Measurements from ENCODE around the gene NYNRIN.
"Not testable (repeated sequence)": the region's sequence is repeated elsewhere in the genome, so short reads cannot be mapped to it uniquely, and the experiment has no call there.

NYNRIN gene

DNA sequence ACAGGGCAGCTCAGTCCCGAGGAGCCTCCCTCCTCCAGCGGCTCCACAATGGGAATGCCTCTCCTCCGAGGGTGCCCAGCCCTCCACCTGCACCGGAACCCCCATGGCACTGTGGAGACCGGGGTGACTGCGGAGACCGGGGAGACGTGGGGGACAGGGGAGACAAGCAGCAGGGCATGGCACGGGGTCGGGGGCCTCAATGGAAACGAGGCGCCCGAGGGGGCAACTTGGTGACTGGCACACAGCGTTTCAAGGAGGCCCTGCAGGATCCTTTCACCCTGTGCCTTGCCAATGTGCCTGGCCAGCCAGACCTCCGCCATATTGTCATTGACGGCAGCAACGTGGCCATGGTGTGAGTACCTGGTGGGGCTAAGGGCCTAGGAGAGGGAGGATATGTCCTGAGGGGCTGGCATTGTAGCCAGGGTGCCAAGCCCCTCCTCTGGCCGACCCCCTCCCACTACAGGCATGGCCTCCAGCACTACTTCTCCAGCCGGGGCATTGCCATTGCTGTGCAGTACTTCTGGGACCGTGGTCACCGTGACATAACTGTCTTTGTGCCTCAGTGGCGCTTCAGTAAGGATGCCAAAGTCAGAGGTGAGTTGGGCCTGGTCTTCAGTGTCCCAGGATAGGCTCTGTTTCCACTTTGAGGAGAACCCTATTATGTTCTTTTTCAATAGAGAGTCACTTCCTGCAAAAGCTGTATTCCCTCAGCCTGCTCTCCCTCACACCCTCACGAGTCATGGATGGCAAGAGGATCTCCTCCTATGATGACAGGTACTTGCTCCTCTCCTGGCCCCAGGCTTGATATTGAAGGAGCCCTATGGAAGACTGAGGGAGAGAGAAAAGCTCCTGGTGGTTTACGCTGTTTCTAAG, 33.7 kb downstream of the NYNRIN start:
- no peak for DNase-seq

DNA sequence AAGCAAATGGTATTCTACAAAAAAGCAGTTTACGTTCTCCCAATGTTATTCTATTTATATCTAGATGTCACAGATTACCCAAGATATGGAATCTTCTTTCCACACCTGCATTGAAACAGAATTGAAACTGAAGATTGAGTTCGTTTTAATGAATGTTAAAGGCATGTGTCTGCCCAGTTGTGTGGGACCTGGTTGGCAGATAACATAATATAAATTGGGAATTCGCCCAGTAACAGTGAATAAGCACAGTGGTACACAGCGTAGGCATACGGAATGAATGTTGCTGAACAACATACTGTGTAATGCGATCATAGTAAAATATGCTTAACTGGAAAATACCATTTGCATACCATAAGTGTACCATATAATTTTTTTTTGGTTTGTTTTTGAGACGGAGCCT, 35.2 kb downstream of the NYNRIN start:
- DNase-seq: no peak

DNA sequence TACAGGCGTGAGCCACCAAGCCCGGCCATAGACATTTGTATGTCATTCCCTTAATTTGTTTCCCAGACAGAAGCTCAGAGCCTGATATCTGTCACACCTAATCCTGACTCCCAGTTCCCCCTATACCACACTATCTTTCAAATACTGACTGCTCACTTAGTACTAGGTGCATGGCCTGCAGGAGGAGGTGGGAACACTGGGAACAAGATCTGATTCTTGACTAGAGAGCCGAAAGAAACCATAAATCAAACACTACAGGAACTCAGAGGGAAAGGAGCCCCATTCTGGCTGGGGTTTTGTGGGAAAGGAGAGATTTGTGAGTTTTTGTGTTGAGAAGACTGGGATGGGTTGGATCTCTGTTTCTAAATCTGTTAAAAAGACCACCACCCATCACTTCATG, 35.9 kb downstream of the NYNRIN start:
- DNase-seq: no peak

DNA sequence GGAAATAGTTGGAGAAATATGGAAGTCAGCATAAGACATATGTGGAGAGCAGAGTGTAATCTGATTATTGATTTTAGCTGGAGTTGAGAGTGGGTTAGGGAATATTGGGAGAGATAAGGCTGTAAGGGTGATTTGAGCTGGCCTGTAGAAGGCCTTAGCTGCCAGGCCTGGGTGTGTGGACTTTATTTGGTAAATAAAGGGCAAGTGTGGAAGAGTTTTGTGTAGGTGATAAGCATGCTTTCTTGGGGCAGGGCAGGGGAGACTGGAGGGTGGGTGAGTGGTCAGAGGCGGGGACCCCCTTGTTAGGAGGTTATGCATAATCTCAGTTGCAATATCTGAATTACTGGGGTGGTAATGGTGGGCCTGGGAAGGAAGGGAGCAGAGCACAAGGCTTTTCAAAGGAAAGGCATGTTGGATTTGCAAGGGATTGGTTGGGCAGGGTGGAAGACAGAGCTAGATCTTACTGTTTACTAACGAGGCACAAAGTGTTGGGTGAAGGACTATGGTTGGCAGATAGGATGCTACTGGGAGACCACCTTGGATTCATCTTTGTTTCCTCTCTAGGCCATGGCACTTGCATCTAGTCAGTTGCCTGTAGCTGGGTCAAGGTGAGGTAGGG, 36.5 kb downstream of the NYNRIN start:
- no peak for DNase-seq

DNA sequence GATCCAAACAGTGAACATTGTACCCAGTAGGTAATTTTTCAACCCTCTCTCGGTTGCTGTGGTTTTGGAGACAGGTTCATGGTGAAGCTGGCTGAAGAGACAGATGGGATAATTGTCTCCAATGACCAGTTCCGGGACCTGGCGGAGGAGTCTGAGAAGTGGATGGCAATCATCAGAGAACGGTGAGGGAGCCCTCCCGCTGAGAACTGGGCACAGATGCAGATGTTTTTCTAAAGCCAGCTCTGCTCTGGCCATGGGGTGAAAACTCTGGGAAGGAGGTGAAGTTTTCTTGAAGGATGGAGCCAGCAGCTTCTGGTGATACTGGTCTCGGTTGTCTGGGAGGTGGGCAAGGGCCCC, 37.2 kb downstream of the NYNRIN start:
- no peak for DNase-seq

DNA sequence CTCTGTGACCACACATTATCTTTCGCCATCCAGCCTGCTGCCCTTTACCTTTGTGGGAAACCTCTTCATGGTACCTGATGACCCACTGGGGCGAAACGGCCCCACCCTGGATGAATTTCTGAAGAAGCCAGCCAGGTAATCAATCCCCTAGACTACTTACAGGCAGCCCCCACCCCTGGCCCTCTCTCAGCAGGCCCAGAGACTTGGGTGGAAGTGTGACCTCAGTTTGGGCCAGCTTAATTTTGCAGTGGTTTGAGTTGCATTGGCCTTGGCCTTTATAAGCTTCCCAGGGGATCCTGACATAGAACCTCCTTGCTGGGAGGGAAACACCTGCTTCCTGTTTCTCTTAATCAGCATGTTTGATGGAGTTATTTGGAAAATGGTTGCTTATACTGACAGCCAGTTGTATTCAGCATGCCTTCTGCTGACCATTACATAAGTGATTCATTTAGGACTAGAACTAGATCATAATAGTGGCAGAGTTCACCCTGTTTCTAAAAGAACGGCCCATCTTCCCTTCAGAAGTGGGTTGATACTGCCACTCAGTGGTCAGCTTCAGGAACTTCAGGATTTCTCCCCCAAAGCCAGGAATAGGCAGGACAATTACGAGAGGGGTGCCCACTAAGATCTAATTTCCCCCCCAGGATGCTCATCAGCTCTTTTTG, 37.7 kb downstream of the NYNRIN start:
- DNase-seq: peak; percentile 51

DNA sequence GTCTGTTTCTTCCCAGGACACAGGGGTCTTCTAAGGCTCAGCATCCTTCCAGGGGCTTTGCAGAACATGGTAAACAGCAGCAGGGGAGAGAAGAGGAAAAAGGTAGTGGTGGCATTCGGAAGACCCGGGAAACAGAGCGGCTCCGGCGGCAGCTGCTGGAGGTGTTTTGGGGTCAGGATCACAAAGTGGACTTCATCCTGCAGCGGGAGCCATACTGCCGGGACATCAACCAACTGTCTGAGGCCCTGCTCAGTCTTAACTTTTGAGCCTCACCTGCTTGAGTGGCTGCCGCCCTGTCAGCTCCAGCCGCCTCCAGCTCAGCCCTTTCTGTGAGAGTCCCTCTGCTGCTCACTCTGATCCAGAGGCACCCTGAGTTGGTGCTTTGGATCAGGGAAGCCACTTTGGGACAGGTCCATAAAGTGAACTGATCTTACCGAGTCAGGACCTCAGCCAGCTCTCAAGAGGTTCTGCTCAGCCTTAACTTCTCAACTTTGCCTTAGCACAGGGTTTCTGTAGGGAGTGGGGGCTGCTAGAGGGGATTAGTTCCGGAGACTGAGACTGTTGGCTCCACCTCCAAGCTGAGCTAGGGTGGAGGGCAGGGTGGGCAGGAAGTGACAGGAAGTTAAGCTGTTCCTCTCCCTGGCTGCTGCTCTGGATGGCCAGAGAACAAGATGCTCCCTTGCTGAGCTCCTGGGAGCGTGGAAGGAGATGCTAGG, 38.4 kb downstream of the NYNRIN start:
- DNase-seq: no peak

DNA sequence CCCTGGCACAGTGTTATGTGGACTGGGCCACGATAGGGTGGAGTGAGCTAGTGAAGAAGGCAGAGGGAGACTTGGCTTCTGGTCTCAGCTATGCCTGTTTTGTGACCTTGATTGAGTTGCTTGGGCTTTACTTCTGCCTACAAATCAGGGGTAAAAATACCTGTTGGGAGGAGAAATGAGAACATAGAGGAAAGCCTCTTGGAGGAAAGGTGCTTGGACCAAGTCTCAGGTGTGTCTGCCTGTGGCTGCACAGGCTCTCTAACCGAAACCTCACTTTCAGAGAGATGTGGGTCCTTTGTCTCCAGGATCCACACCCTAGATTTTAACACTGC, 38.9 kb downstream of the NYNRIN start:
- DNase-seq: no peak

DNA sequence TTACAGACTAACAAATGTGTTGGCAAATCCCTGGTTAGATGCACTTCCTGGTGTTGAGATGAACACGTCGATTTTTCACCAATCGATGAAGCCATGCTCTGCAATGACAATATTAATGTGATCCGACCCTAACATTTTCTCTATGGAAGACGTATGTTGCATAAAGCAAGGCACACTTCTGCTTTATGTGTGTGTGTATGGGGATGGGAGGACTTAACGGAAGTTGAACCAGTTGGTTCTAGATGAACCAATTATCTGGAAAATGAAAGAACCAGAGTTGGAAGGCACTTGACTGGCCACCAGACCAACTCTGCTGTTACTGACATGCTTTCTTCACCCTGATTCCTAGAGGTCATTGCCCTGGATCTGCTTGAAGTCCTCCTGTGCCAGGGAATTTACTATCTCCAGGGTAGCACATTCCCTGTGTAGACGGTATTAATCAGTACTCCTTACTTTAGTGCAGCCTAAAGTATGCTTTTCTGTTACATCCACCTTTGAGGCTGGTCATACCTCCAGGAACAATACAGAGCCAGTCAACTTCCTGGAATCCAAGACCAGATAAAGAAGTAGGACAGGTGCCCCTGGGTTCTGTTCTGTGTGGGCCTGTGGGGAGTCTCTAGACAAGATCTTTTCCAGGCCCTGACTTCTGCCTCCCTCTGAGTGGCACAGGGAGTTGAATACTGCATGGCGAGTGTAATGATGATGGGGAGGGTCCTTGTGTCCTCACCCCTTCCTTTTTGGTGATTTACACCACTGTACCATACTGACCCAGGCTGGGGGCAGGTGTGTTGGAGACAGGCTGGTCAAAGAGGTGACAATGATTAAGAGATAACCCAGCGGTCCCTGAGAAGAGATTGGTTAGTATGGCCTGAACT, 39.7 kb downstream of the NYNRIN start:
- no peak for DNase-seq

DNA sequence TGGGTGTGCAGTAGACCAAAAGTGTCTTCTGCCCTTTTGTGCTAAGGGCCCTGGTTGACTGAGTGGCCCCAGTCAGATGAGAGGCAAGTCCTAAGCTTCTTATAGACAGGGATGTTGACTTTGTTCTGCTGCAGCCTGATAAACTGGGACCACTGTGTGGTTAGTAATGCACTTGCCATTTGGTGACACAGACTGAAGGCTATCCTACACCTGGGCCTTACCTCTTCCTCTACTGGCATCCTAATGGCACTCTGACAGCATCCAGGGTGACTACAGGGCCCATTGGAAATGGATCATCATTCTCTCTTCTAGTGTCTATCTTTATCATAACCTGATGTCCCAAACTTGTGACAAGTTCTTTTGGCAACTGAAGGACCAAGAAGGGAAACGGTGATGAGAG, 40.5 kb downstream of the NYNRIN start:
- DNase-seq: no peak

DNA sequence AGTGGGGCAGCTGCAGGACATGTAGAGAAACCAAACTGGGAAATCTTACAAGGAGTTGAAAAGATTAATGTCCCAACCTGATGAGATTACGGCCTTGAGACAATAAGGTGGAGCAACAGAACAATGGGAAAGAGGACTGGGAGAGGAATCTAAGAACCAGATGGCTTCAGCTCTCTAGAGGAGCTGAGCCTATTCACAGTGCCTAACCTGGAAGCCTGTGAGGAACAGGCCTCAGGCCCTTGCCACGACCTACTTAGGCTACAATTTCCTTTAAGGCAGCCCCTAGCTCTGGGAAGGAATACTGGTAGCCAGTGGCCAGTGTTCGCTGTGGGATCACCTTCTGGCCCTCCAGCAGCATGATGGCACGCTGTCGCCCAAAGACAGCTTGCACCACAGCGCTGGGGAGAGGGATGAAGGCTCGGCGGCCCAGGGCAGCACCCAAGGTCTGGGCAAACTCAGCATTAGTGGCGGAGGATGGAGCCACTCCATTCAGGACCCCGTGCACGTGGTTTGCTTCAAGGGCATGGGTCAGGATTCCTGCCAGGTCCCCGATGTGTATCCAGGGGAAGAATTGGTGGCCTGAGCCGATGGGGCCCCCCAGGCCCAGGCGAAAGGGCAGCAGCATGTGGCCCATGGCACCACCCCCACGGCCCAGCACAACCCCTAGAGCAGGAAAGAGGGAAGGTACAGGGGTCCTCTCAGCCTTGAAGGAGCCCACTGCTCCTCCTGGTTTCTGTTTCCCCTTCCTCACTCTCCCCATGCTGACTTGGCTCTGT, 41.2 kb downstream of the NYNRIN start:
- DNase-seq: no peak

DNA sequence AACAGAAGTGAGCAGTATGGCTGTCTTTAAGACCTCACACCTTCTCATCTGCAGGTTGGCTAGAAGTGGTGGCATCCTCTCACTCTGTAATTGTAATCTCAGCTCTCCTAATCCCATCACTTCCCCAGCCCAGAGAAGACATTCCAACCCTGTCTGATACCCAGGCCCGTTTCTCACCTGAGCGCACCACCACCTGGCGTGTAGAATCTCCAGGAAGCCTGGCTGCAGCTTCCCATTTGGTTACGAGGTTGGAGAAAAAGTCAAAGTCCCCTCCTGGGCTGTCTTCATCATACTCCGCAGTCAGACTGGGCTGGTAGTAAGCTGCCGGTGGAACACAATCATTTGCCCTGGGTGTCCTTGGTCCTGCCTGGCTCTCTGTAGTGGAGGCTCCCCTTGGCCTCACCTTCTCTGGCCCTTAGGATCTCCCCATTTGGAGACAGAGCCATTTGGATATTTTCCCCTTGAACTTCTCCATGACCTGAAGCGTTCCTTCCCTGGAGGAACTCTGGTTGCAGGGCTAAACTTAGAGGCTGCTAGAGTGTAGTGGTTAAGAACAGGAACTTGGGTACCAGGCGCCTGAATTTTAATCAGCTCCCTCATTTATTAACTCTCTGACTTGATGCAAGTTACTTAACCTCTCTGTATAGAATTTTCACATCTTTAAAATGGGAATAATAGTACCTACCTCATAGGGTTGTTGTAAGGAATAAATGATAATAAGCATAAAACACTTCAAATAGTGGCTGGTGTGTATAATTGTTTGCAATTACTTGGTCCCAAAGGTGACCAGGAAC, 42.0 kb downstream of the NYNRIN start:
- no peak for DNase-seq

DNA sequence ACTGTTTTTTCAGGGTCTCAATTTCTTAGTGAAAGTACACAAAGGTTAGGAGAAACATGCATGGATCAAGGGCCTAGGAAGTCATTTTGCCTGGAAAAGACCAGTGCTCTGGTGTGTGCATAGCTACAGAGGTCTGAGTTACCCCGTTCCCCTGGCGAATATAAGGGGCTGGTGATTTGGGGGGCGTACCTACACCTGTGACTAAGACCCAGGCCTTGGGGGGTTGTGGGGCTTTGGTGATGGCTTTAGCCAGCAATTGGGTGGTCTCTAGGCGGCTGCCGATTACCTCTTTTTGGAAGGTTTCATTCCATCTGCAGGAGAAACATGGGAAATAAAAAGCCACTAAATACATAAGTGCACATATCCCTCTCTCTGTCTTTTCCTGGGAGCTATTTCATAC, 42.7 kb downstream of the NYNRIN start:
- DNase-seq: no peak

DNA sequence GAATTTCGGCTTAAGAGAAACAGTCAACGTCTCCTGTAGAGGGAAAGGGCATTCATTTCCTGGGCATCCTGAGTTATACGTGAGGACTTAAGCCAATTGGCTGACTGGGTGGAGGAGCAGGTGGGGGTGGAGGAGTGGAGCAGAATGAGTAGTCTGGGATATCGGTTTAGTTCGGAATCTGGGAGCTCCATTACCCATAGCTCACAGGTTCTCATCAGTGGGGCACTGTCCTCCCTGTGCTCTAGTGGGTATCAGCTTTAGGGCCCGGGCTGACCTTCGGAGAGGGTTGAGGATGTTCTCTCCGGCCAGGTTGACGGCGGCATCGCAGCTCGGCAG, 43.1 kb downstream of the NYNRIN start:
- no peak for DNase-seq

DNA sequence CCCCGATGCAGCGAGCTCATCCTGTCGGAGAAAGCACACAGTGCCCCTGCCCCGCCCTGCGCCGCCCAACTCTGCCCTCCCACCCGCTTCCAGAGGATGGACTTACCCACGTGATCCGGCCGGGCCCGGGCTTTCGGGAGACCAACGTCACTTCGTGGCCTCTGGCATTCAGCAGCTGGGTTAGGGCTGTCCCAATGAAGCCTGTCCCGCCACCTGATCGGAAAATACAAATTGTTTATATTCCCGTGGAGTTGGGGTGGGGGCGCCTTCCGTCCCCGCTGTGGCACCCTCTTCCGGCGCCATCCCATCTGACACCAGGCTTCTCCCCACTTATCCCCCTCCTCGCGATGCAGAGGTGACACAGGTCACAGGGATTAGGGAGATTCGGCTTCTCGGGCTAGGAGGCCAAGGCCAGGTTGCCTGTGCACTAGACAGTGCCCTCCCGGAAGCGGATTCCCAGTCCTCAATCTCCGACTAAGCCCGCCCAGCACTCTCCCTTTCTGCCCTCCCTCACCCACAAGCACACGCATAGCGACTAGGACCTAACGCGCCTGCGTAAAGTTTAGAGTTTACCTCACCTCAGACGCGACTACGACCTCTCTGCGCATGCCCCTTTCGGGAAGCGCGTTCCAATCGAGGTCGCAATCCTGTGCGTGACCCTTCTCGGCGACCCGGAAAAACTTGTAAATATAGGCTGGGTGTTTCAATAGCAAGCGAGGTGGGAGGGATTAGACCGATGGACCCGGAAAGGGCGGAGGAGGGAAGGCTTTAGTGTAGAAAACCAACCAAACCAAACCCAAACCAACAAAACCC, 43.6 kb downstream of the NYNRIN start, which contains the start of gene SDR39U1:
Gene SDR39U1 (minus strand): TSS at position 537 of the 813 bp plus-strand sequence. CDS start 7 bp downstream, at position 530.
- peak; percentile 99 for DNase-seq

DNA sequence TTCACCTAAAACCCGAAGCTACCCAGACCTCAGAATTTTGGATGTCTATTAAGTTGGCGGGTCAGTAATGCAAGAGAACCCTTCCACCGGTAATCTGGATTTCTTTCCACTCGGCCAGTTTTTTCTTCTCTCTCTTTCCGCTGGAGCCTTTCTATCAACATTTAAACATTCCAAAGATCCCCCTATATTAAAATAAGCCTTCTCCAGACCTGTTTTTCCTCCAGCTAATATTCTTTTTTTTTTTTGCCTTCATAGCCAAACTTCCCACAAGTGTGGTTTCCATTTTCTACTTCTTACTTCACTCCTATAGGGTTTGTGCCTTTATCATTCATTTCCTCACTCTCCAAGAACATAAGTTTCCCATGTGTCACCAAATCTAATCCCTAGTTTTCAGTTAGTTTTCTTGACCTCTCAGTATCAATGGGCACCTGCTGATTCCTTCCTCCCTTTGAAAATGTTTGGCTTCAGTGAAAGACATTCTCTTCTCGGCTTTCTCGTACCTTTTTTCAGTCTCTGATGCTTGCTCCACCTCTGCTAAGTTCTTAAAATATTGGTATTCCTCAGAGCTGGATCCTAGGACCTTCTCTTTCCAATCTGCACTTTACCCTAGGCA, 44.4 kb downstream of the NYNRIN start:
- DNase-seq: no peak

DNA sequence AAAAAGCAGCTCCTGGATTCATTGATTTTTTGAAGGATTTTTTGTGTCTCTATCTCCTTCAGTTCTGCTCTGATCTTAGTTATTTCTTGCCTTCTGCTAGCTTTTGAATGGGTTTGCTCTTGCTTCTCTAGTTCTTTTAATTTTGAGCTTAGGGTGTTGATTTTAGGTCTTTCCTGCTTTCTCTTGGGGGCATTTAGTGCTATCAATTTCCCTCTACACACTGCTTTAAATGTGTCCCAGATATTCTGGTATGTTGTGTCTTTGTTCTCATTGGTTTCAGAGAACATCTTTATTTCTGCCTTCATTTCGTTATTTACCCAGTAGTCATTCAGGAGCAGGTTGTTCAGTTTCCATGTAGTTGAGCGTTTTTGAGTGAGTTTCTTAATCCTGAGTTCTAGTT, 52.0 kb downstream of the NYNRIN start:
- DNase-seq: not testable (repeated sequence)

DNA sequence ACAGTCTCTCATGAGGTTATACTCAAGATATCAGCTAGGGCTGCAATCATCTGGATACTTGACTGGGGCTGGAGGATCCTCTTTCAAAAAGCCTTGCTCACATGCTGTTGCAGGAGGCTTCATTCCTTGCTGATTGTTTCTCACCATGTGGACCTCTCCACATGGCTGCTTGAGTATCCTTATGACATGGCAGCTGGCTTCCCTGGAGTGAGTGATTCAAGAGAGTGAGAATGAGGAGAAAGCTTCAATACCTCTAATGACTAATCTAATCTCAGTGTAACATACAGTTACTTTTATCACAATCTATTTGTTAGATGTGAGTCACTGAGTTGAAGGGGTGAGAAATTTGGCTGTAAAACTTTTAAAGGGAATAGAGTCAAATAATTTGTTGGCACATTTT, 58.2 kb downstream of the NYNRIN start:
- DNase-seq: no peak

DNA sequence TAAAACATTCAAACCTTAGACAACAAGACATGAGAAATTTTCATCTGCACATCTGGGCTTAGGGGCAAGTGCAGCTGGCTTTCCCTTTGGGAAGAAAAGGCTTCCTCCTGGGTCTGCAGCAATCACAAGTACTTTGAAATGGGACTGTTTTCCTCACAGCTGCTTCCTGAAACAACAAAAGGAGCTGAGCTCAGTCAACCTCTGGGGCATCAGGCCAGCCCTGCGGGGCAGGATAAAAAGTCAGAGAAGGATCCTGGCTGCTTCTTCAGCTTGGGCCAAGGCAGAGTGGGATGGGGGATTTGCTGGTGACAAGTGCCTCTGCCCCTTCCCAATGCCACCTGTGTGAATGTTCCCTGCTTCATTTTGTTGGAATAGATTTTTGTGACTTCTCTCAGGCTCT, 59.9 kb downstream of the NYNRIN start:
- DNase-seq: no peak

DNA sequence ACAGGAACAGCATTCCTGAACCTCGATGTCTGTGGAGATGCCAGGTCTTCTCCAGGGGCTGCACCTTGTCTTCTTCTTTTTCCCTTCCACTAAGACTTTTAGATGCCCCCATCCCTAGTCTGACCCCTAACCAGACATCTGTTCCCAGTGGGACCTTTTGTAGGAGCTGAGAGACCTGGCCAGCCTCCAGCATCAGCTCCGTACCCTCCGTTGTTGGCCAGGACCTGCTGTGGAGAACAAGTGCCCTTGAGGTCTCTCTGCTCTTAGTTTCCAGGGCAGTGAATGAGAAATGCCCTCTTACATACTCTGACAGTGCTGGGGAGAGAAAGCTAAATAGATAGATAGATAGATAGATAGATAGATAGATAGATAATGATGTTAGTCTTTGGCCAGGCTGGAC, 60.5 kb downstream of the NYNRIN start:
- no peak for DNase-seq
